ENCODE measurements around the gene GID8. TPM values are rescaled to one million over a fixed set of nuclear protein-coding genes. Genes with fewer than 3 reads are reported as not detected.

GID8 gene
- total RNA-seq, 4 donors from 2014 or later: 23.4 to 33.4 (median 29.7) TPM

DNA sequence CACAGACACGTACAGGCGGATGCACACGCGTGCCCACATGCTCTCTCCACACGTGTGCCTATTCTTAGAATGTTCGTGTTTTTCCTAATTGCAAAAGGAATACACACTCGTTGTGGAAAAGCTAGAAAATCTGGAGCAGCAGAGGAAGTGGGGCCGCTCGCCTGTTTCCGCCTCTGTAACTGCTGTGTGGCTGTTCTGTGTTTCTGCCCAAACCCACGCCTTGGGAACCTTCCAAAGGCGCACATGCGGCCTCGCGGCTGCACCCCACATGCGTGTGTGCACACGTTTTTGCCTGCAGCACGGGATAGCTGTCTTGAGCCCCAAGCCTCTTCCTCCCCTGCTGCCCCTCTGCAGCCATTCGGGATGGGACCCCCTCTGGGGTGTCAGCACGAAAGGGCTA lies 26.8 kb downstream of the GID8 start:
- Histone ChIP-seq H3K4me1 (no peaks in the 10 kb centered on the region), H3K27me3 (peaks cover 0 to 4% of the 10 kb centered on the region in 2 donors), H3K36me3 (peaks cover 0 to 37% (median 0%) of the 10 kb centered on the region in 3 donors), H3K27ac (no peak overlapping the region), H3K9me3 (no peaks in the 10 kb centered on the region), H3K4me3 (no peak overlapping the region)
- no peak for DNase-seq (ENCODE audit: low spot score in 2 of 2)
- WGBS, 2 donors: 62 to 66% methylated on average over 20 of the region's 20 CpGs
- TF ChIP-seq EP300 (IDR thresholded peaks at IDR 0.05) (no peak), POLR2A (IDR thresholded peaks at IDR 0.05) (no peak)
- TF ChIP-seq, protein P1, sequence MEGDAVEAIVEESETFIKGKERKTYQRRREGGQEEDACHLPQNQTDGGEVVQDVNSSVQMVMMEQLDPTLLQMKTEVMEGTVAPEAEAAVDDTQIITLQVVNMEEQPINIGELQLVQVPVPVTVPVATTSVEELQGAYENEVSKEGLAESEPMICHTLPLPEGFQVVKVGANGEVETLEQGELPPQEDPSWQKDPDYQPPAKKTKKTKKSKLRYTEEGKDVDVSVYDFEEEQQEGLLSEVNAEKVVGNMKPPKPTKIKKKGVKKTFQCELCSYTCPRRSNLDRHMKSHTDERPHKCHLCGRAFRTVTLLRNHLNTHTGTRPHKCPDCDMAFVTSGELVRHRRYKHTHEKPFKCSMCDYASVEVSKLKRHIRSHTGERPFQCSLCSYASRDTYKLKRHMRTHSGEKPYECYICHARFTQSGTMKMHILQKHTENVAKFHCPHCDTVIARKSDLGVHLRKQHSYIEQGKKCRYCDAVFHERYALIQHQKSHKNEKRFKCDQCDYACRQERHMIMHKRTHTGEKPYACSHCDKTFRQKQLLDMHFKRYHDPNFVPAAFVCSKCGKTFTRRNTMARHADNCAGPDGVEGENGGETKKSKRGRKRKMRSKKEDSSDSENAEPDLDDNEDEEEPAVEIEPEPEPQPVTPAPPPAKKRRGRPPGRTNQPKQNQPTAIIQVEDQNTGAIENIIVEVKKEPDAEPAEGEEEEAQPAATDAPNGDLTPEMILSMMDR (IDR thresholded peaks at IDR 0.05): no peak

DNA sequence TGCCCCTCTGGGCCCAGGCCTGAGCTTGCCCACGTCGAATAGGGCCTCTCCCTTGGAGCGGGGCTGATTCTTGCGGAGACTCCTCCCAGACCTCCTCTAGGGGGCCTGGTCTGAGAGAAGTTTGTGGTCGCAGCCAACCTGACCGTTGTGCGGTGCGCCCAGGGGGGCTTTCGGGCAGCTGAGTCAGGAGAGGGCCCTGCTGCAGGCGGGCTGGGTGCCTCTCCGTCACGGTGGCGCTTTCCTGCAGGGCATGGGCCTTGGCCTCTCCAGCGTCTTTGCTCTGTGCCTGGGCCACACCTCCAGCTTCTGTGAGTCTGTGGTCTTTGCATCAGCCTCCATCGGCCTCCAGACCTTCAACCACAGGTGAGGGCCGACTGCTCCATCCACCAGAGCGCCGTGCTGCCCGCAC lies 27.4 kb downstream of the GID8 start:
- WGBS, 2 donors: 79 to 81% methylated on average over 10 to 17 of the region's 19 CpGs
- no peak for TF ChIP-seq POLR2A (IDR thresholded peaks at IDR 0.05)
- H3K4me3 ChIP-seq: no peak overlapping the region

DNA sequence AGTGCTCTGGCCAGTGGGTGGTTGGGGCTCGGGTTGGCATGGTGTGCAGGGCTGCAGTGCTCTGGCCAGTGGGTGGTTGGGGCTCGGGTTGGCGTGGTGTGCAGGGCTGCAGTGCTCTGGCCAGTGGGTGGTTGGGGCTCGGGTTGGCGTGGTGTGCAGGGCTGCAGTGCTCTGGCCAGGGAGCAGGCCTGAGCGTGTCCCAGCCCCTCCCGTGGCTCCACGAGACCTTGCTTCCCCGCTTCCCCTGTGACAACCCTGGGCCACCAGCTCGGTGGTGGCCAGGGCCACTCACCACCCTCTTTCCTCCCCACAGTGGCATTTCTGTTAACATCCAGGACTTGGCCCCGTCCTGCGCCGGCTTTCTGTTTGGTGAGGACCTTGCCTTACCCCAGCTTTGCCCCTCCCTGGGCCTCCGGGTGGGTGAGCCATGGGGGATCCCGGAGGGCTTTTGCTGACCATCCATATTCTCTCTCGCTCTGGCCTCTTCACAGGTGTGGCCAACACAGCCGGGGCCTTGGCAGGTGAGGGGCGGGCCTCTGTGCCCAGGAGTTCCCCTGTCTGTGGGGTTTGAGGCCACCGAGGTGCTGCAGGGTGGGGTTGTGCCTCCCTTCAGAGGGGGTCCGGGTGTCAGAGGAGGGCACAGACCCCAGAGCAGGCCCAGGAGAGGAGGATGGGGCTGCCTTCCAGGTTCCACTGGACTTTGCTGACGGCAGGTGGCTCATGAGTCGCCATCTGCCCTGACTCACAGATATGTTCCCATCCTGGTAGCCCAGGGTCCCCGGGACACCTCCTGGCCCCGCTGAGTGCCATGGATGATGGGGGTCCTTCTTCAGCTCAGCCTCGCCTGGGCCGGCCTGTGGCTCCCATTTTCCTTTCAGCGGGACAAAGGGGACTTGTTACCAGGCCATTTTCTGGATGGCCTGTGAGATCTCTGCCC lies 28.5 kb downstream of the GID8 start:
- WGBS, 2 donors: 92 to 94% methylated on average over 16 to 22 of the region's 27 CpGs
- Histone ChIP-seq H3K27ac (no peak overlapping the region), H3K36me3 (peaks cover 0 to 37% (median 0%) of the 10 kb centered on the region in 3 donors), H3K9me3 (no peaks in the 10 kb centered on the region), H3K27me3 (peaks cover 0 to 22% of the 10 kb centered on the region in 2 donors), H3K4me3 (no peak overlapping the region), H3K4me1 (no peaks in the 10 kb centered on the region)
- DNase-seq (ENCODE audit: low spot score in 2 of 2): no peak
- TF ChIP-seq, protein P1 (IDR thresholded peaks at IDR 0.05): no peak
- TF ChIP-seq EP300 (IDR thresholded peaks at IDR 0.05) (no peak), POLR2A (IDR thresholded peaks at IDR 0.05) (no peak)

More for the DNA sequence above, 27.4 kb downstream of the GID8 start:
- H3K36me3 ChIP-seq: peaks cover 0 to 37% (median 0%) of the 10 kb centered on the region in 3 donors
- peaks cover 0 to 10% of the 10 kb centered on the region in 2 donors for H3K27me3 ChIP-seq
- no peaks in the 10 kb centered on the region for H3K4me1 ChIP-seq
- DNase-seq (ENCODE audit: low spot score in 2 of 2): no peak
- no peaks in the 10 kb centered on the region for H3K9me3 ChIP-seq
- no peak overlapping the region for H3K27ac ChIP-seq

DNA sequence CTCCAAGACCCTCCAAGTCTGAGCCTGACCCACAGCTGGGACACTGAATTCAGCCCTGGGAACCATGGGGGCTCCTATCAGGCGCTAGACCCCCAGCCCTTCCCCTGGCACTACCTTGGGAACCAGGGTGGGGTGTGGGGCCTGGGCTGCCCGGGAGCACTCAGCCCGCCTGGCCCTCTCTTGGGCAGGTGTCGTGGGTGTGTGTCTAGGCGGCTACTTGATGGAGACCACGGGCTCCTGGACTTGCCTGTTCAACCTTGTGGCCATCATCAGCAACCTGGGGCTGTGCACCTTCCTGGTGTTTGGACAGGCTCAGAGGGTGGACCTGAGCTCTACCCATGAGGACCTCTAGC lies 29.2 kb downstream of the GID8 start:
- Histone ChIP-seq H3K4me3 (no peak overlapping the region), H3K4me1 (peaks cover 0 to under 1% (median 0%) of the 10 kb centered on the region in 4 donors), H3K27me3 (peaks cover 0 to 28% of the 10 kb centered on the region in 2 donors), H3K36me3 (peaks cover 0 to 33% (median 0%) of the 10 kb centered on the region in 3 donors), H3K27ac (no peak overlapping the region), H3K9me3 (no peaks in the 10 kb centered on the region)
- no peak for TF ChIP-seq EP300 (IDR thresholded peaks at IDR 0.05)
- no peak for TF ChIP-seq POLR2A (IDR thresholded peaks at IDR 0.05)
- TF ChIP-seq, protein P1 (IDR thresholded peaks at IDR 0.05): no peak
- DNase-seq (ENCODE audit: low spot score in 2 of 2): no peak
- WGBS, 2 donors: 86 to 92% methylated on average over 4 of the region's 6 CpGs

DNA sequence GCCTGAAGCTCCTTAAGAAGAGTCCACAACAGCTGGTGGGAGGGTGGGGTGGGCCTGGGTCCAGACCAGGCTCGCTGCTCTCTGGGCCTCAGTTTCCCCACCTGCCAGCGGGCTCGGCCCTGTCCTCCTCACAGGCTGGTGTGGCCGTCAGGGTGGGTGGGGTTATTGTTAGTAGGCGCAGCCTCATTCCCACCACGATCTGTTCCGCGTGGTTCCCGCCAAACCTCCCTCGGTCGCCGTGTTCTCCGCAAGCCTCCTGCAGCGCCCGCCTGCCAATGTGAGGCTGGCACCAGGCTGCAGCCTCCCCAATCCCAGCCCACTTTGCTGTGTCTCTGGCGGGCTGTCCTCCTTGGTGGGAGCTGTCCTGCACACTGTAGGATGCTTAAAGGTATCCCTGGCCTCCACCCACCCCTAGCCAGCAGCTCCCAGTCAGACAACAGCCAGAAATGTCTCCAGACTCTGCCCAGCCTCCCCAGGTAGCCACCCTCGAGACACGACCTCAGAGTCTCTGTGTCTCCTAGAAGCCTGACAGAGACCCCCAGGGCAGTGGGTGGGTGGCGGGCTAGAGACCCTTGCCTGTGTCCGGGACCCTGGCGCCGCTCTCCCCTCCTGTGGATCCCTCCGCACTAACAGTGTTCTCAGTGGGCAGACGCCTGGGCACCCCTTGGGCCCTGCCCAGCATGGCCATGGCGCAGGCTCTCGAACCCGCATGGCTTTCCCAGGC lies 29.8 kb downstream of the GID8 start:
- Histone ChIP-seq H3K9me3 (no peaks in the 10 kb centered on the region), H3K36me3 (peaks cover 0 to 28% (median 0%) of the 10 kb centered on the region in 3 donors), H3K4me3 (no peak overlapping the region), H3K27ac (no peak overlapping the region), H3K4me1 (peaks cover 0 to 7% (median 4%) of the 10 kb centered on the region in 4 donors), H3K27me3 (peaks cover 0 to 35% of the 10 kb centered on the region in 2 donors)
- WGBS, 2 donors: 90 to 93% methylated on average over 25 to 27 of the region's 27 CpGs
- TF ChIP-seq POLR2A (IDR thresholded peaks at IDR 0.05) (no peak), EP300 (IDR thresholded peaks at IDR 0.05) (no peak)
- no peak for DNase-seq (ENCODE audit: low spot score in 2 of 2)
